Hepatocyte (in vitro differentiated cells): ENCODE results near the gene FOCAD. TPM values are rescaled to one million over a fixed set of nuclear protein-coding genes. Genes with fewer than 3 reads are reported as not detected.

ENCODE experiments used
- DNase-seq: peaks from one replicate; pipeline ENCODE4 v3.0.0-alpha.2; 2016; ENCODE audit warnings: low spot score
- H2AFZ ChIP-seq: fragments of 200-600 bp; sonication (generic); 2 replicates; pipeline ENCODE4 v1.6.0; 2016; ENCODE audit warnings: antibody characterized with exemption, mild to moderate bottlenecking
- H3K27ac ChIP-seq: fragments of 200-600 bp; sonication (generic); 2 replicates; pipeline ENCODE4 v1.5.1; 2016; ENCODE audit warnings: mild to moderate bottlenecking
- H3K27me3 ChIP-seq: fragments of 200-600 bp; sonication (generic); 2 replicates; pipeline ENCODE4 v1.6.1; 2016
- H3K36me3 ChIP-seq: fragments of 200-600 bp; sonication (generic); replicated peaks from 2 replicates; pipeline ENCODE4 v1.5.1; 2016; ENCODE audit warnings: low read depth; ENCODE audit not compliant: insufficient read depth
- H3K4me1 ChIP-seq: fragments of 200-600 bp; sonication (generic); 2 replicates; pipeline ENCODE4 v1.5.1; 2016; ENCODE audit warnings: mild to moderate bottlenecking, moderate library complexity; ENCODE audit not compliant: insufficient read depth
- H3K4me2 ChIP-seq: fragments of 200-600 bp; sonication (generic); 2 replicates; pipeline ENCODE4 v1.6.0; 2016
- H3K4me3 ChIP-seq: fragments of 200-600 bp; sonication (generic); 2 replicates; pipeline ENCODE4 v1.5.1; 2016; ENCODE audit warnings: mild to moderate bottlenecking
- H3K79me2 ChIP-seq: fragments of 200-600 bp; sonication (generic); 2 replicates; pipeline ENCODE4 v1.6.0; 2017; ENCODE audit warnings: mild to moderate bottlenecking
- H3K9me2 ChIP-seq: fragments of 200-600 bp; sonication (generic); replicated peaks from 2 replicates; pipeline ENCODE4 v1.6.0; 2017; ENCODE audit warnings: mild to moderate bottlenecking; ENCODE audit not compliant: insufficient read depth
- H3K9me3 ChIP-seq: fragments of 200-600 bp; sonication (generic); 2 replicates; pipeline ENCODE4 v1.5.1; 2016; ENCODE audit warnings: low read depth, mild to moderate bottlenecking
- H4K20me1 ChIP-seq: fragments of 200-600 bp; sonication (generic); 2 replicates; pipeline ENCODE4 v1.6.0; 2016; ENCODE audit warnings: mild to moderate bottlenecking; ENCODE audit not compliant: insufficient read depth, poor library complexity, severe bottlenecking
- EZH2 ChIP-seq: fragments of 200-600 bp; sonication (generic); IDR thresholded peaks from 2 replicates; pipeline ENCODE4 v1.6.1; 2016; ENCODE audit warnings: antibody characterized with exemption, mild to moderate bottlenecking, borderline replicate concordance
- EZH2phosphoT487 ChIP-seq: fragments of 200-600 bp; sonication (generic); IDR thresholded peaks from one replicate; pipeline ENCODE4 v1.6.1; 2018; ENCODE audit warnings: antibody characterized with exemption, mild to moderate bottlenecking, low read depth, moderate library complexity; ENCODE audit not compliant: unreplicated experiment, severe bottlenecking
- WGBS: methylation state at CpG from one replicate; pipeline ENCODE4 v1.1.6; 2016; ENCODE audit warnings: low lambda C conversion rate; ENCODE audit errors: missing lambda C conversion rate; 5-methylcytosine and 5-hydroxymethylcytosine counted together
- polyA plus RNA-seq: library from polyadenylated mRNA; unstranded; fragments of >200 nt; fragmentation: Nextera tagmentation; extraction: Ambion mirVana; gene quantifications from 2 replicates; pipeline ENCODE4 v1.2.1, GENCODE V29; 2016
- total RNA-seq: library from RNA; depleted of rRNA; stranded (reverse); fragments of >200 nt; gene quantifications from 2 replicates; pipeline ENCODE4 v1.2.3, GENCODE V29; 2014
- TF ChIP-seq, protein P1 (sequence below): fragments of 200-600 bp; sonication (generic); IDR thresholded peaks from 2 replicates; pipeline ENCODE4 v1.5.1; 2016; ENCODE audit warnings: antibody characterized with exemption, mild to moderate bottlenecking; ENCODE audit not compliant: poor library complexity

The FOCAD gene
- total and polyA plus RNA-seq, 2 experiments from 2014 or later = 21.7 to 54.1 TPM

GRCh38 chr9:20880271-20880670 lies 196.2 kb downstream of the FOCAD start:
- Histone ChIP-seq H3K4me3 (no peak overlapping the region), H3K9me2 (no peaks in the 10 kb centered on the region), H3K4me1 (no peaks in the 10 kb centered on the region), H3K79me2 (no peaks in the 10 kb centered on the region), H4K20me1 (no peaks in the 10 kb centered on the region), H3K9me3 (no peaks in the 10 kb centered on the region), H3K27ac (no peak overlapping the region), H3K4me2 (no peak overlapping the region), H3K36me3 (no peaks in the 10 kb centered on the region), H3K27me3 (no peaks in the 10 kb centered on the region), H2AFZ (no peak overlapping the region)
- DNase-seq = no peak
- no peak for TF ChIP-seq EZH2phosphoT487
- no peak for TF ChIP-seq EZH2
- TF ChIP-seq, protein P1, sequence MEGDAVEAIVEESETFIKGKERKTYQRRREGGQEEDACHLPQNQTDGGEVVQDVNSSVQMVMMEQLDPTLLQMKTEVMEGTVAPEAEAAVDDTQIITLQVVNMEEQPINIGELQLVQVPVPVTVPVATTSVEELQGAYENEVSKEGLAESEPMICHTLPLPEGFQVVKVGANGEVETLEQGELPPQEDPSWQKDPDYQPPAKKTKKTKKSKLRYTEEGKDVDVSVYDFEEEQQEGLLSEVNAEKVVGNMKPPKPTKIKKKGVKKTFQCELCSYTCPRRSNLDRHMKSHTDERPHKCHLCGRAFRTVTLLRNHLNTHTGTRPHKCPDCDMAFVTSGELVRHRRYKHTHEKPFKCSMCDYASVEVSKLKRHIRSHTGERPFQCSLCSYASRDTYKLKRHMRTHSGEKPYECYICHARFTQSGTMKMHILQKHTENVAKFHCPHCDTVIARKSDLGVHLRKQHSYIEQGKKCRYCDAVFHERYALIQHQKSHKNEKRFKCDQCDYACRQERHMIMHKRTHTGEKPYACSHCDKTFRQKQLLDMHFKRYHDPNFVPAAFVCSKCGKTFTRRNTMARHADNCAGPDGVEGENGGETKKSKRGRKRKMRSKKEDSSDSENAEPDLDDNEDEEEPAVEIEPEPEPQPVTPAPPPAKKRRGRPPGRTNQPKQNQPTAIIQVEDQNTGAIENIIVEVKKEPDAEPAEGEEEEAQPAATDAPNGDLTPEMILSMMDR = no peak
- 66% methylated on average over 2 of the region's 2 CpGs for WGBS

GRCh38 chr9:20880675-20881074 lies 196.6 kb downstream of the FOCAD start:
- Histone ChIP-seq H3K27me3 (no peaks in the 10 kb centered on the region), H3K4me2 (no peak overlapping the region)
- TF ChIP-seq EZH2 = no peak
- TF ChIP-seq EZH2phosphoT487 = no peak
- TF ChIP-seq, protein P1 = no peak

GRCh38 chr9:20884985-20885593 lies 201.0 kb downstream of the FOCAD start:
- no peaks in the 10 kb centered on the region for H3K4me1 ChIP-seq
- no peaks in the 10 kb centered on the region for H3K36me3 ChIP-seq
- H2AFZ ChIP-seq = no peak overlapping the region
- H3K27ac ChIP-seq = no peak overlapping the region
- H3K4me3 ChIP-seq = no peak overlapping the region
- H3K27me3 ChIP-seq = no peaks in the 10 kb centered on the region
- peak; percentile 62 for DNase-seq
- no peaks in the 10 kb centered on the region for H3K79me2 ChIP-seq
- no peaks in the 10 kb centered on the region for H3K9me3 ChIP-seq
- 65% methylated on average over 5 of the region's 5 CpGs for WGBS
- TF ChIP-seq EZH2phosphoT487 = no peak
- TF ChIP-seq, protein P1 = peak; percentile 59
- no peaks in the 10 kb centered on the region for H4K20me1 ChIP-seq
- no peaks in the 10 kb centered on the region for H3K9me2 ChIP-seq
- H3K4me2 ChIP-seq = no peak overlapping the region

More at GRCh38 chr9:20880675-20881074, 196.6 kb downstream of the FOCAD start:
- H3K79me2 ChIP-seq = no peaks in the 10 kb centered on the region
- no peaks in the 10 kb centered on the region for H4K20me1 ChIP-seq
- no peak overlapping the region for H2AFZ ChIP-seq
- H3K4me1 ChIP-seq = no peaks in the 10 kb centered on the region
- H3K9me2 ChIP-seq = no peaks in the 10 kb centered on the region
- DNase-seq = no peak
- no peak overlapping the region for H3K4me3 ChIP-seq
- H3K36me3 ChIP-seq = no peaks in the 10 kb centered on the region
- WGBS = 84% methylated on average over 2 of the region's 2 CpGs
- H3K9me3 ChIP-seq = no peaks in the 10 kb centered on the region
- H3K27ac ChIP-seq = no peak overlapping the region
